Activated CD4-positive, alpha-beta memory T cell treated with anti-CD3 and anti-CD28 coated beads, Interleukin-2, amount 10 ng/mL, durations not matched to agents 7 days and 5 days (primary cell): Measurements from ENCODE around the gene PEPD. TPM values are rescaled to one million over a fixed set of nuclear protein-coding genes. Genes with fewer than 3 reads are reported as not detected.

Source experiments
- CTCF ChIA-PET: fragments of 350-600 bp; sonication (Branson Sonifier 250); formaldehyde crosslinking; loops from one replicate; lab custom pipeline; 2021; ENCODE audit warnings: antibody characterized with exemption, inconsistent platforms; lab: Charles Lee
- POLR2A ChIA-PET: fragments of 350-600 bp; sonication (Branson Sonifier 250); formaldehyde crosslinking; loops from one replicate; lab custom pipeline; 2021; ENCODE audit warnings: antibody characterized with exemption; lab: Charles Lee
- DNase-seq: peaks from one replicate; pipeline ENCODE4 v3.0.0-alpha.2; 2020
- H3K27ac Mint-ChIP-seq: one replicate; pipeline ENCODE4 v1.8.0; 2021; ENCODE audit warnings: mild to moderate bottlenecking, mixed read lengths
- H3K27me3 Mint-ChIP-seq: one replicate; pipeline ENCODE4 v1.8.0; 2021; ENCODE audit warnings: mixed read lengths
- H3K36me3 Mint-ChIP-seq: one replicate; pipeline ENCODE4 v1.8.0; 2021; ENCODE audit warnings: low read depth, mixed read lengths
- H3K4me1 Mint-ChIP-seq: one replicate; pipeline ENCODE4 v1.8.0; 2021; ENCODE audit warnings: mixed read lengths
- H3K4me3 Mint-ChIP-seq: one replicate; pipeline ENCODE4 v1.8.0; 2021; ENCODE audit warnings: mild to moderate bottlenecking, mixed read lengths
- H3K9me3 Mint-ChIP-seq: one replicate; pipeline ENCODE4 v1.8.0; 2021; ENCODE audit warnings: mixed read lengths
- total RNA-seq, 2 experiments: library from RNA; stranded (reverse); gene quantifications; one replicate each; pipeline ENCODE4 v1.2.3, GENCODE V29; 2021

The PEPD gene
- total RNA-seq, 2 experiments from 2014 or later = 33.3 to 36.6 TPM

GRCh38 chr19:33554821-33555220 lies 33.2 kb upstream of the PEPD start:
- peaks cover 3% of the 10 kb centered on the region for H3K27me3 Mint-ChIP-seq
- no peak overlapping the region for H3K27ac Mint-ChIP-seq
- H3K4me1 Mint-ChIP-seq = no peaks in the 10 kb centered on the region
- ChIA-PET CTCF (no interaction called here), POLR2A (no interaction called here)
- DNase-seq = no peak
- H3K36me3 Mint-ChIP-seq = no peaks in the 10 kb centered on the region
- H3K4me3 Mint-ChIP-seq = no peak overlapping the region
- no peaks in the 10 kb centered on the region for H3K9me3 Mint-ChIP-seq

DNA sequence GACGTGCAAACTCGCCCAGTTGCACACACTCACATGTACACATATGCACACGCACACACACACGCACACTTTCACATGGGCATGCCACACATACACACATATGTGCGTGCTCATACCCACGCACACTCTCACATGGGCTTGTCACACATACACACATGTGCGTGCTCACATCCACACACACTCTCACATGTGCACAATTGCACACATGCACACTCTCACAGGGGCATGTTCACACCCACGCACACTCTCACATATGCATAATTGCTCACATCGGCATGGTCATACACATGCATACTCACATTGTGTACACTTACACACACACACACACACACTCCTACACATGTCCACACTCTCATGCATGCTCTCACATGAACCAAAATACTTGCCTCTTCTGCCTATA lies 32.8 kb upstream of the PEPD start:
- ChIA-PET CTCF (no interaction called here), POLR2A (no interaction called here)
- Mint-ChIP-seq H3K9me3 (no peaks in the 10 kb centered on the region), H3K4me1 (no peaks in the 10 kb centered on the region), H3K36me3 (no peaks in the 10 kb centered on the region), H3K4me3 (no peak overlapping the region), H3K27ac (no peak overlapping the region), H3K27me3 (peaks cover 3% of the 10 kb centered on the region)
- DNase-seq = no peak

DNA sequence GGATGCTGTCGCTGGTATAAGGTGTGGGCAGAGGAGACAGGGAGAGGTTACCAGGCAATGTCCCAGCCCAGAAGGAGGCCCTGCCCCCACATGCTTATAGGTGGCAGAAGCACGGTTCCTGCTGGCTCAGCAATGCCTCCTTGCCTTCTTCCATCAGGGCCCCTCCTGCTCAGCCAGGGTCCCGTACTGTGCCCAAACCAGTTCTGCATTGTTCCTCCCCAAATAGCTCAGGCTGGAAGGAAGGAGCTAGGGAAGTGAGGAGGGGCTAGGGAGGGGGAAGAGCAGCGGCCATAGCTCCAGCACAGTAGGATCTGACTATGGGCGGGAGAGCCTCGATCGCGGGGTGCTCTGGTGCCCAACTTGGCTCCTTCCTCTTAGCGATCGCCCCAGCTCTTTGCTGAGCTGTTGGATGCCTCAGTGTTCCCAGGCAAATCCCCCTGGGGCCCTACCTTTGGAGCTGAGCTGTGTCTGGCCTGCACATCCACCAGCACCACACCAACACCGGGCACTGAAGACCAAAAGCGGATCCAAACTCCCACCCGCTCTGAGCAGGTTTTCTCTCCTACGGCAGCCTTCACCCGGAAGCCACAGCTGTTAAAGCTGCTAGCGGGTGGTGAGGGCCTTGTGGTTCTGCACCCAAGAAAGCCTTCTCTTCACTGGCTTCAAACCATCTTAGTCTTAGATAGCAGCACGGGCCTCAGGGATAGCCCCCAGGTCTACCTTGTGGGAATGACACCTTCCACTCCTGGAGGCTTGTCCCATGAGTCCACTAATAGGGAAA lies 32.1 kb upstream of the PEPD start:
- Mint-ChIP-seq H3K27ac (no peak overlapping the region), H3K9me3 (no peaks in the 10 kb centered on the region), H3K36me3 (no peaks in the 10 kb centered on the region), H3K4me1 (no peaks in the 10 kb centered on the region), H3K27me3 (no peaks in the 10 kb centered on the region), H3K4me3 (no peak overlapping the region)
- DNase-seq = no peak
- POLR2A ChIA-PET = no interaction called here
- CTCF ChIA-PET = no interaction called here

GRCh38 chr19:33552928-33553279 lies 31.3 kb upstream of the PEPD start:
- ChIA-PET POLR2A (no interaction called here), CTCF (no interaction called here)
- H3K9me3 Mint-ChIP-seq = no peaks in the 10 kb centered on the region
- H3K36me3 Mint-ChIP-seq = no peaks in the 10 kb centered on the region
- DNase-seq = no peak
- no peak overlapping the region for H3K27ac Mint-ChIP-seq
- H3K4me3 Mint-ChIP-seq = no peak overlapping the region
- H3K27me3 Mint-ChIP-seq = no peaks in the 10 kb centered on the region
- H3K4me1 Mint-ChIP-seq = no peaks in the 10 kb centered on the region

GRCh38 chr19:33552191-33552927 lies 30.8 kb upstream of the PEPD start:
- Mint-ChIP-seq H3K4me3 (no peak overlapping the region), H3K9me3 (no peaks in the 10 kb centered on the region), H3K36me3 (no peaks in the 10 kb centered on the region), H3K27ac (no peak overlapping the region), H3K27me3 (no peaks in the 10 kb centered on the region), H3K4me1 (no peaks in the 10 kb centered on the region)
- POLR2A ChIA-PET = no interaction called here
- CTCF ChIA-PET = no interaction called here
- DNase-seq = no peak

GRCh38 chr19:33551676-33552075 lies 30.1 kb upstream of the PEPD start:
- ChIA-PET POLR2A (no interaction called here), CTCF (no interaction called here)
- H3K27ac Mint-ChIP-seq = no peak overlapping the region
- no peaks in the 10 kb centered on the region for H3K36me3 Mint-ChIP-seq
- no peaks in the 10 kb centered on the region for H3K4me1 Mint-ChIP-seq
- no peak for DNase-seq
- H3K4me3 Mint-ChIP-seq = no peak overlapping the region
- H3K9me3 Mint-ChIP-seq = no peaks in the 10 kb centered on the region
- no peaks in the 10 kb centered on the region for H3K27me3 Mint-ChIP-seq

DNA sequence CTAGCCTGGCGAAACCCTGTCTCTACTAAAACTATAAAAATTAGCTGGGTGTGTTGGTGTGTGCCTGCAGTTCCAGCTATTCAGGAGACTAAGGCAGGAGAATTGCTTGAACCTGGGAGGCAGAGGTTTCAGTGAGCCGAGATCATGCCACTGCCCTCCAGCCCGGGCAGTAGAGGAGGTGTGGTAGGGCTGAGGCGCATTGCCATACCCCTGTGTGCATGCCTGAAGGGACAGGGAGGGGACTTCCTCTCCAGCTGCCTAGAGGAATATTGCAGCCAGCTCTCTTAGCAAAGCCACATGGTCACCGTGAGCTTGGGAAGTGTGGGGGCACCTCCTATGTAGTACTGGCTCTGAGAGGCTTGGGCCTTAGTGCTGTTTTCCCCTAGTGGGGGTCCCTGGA lies 29.2 kb upstream of the PEPD start:
- Mint-ChIP-seq H3K36me3 (no peaks in the 10 kb centered on the region), H3K27ac (no peak overlapping the region), H3K27me3 (no peaks in the 10 kb centered on the region), H3K4me3 (no peak overlapping the region), H3K9me3 (no peaks in the 10 kb centered on the region), H3K4me1 (no peaks in the 10 kb centered on the region)
- DNase-seq = no peak
- CTCF ChIA-PET = no interaction called here
- POLR2A ChIA-PET = no interaction called here

DNA sequence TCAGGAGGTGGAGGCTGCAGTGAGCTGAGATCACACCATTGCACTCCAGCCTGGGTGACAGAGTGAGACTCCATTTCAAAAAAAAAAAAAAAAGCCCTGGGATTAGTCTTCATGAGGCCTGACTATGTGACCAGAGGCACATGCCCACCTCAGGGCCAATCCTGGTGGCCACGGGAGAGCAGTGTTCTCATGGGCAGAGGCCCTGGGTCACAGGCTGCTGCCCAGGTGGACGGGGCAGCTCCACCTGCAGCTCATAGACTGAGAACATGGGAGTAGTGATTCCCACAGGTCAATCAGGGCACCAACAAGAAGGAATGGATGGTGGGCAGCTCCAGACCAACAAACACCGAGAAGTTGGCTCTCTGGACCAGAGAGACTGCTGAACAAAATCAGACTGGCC lies 26.1 kb upstream of the PEPD start:
- Mint-ChIP-seq H3K27me3 (peaks cover under 1% of the 10 kb centered on the region), H3K4me3 (no peak overlapping the region), H3K9me3 (no peaks in the 10 kb centered on the region), H3K4me1 (no peaks in the 10 kb centered on the region), H3K36me3 (no peaks in the 10 kb centered on the region), H3K27ac (no peak overlapping the region)
- ChIA-PET CTCF (no interaction called here), POLR2A (no interaction called here)
- DNase-seq = no peak

- H3K4me3 Mint-ChIP-seq = no peak overlapping the region
- H3K36me3 Mint-ChIP-seq = no peaks in the 10 kb centered on the region
- no peaks in the 10 kb centered on the region for H3K4me1 Mint-ChIP-seq
- H3K9me3 Mint-ChIP-seq = no peaks in the 10 kb centered on the region
- no peak overlapping the region for H3K27ac Mint-ChIP-seq
- ChIA-PET CTCF (no interaction called here), POLR2A (no interaction called here)
- no peak for DNase-seq
- H3K27me3 Mint-ChIP-seq = peaks cover 6% of the 10 kb centered on the region
Measured at GRCh38 chr19:33546656-33547055, 25.1 kb upstream of the PEPD start.

GRCh38 chr19:33545217-33545981 lies 23.8 kb upstream of the PEPD start:
- H3K36me3 Mint-ChIP-seq = no peaks in the 10 kb centered on the region
- CTCF ChIA-PET = no interaction called here
- peaks cover 6% of the 10 kb centered on the region for H3K27me3 Mint-ChIP-seq
- no peak for DNase-seq
- POLR2A ChIA-PET = no interaction called here
- H3K27ac Mint-ChIP-seq = no peak overlapping the region
- no peak overlapping the region for H3K4me3 Mint-ChIP-seq
- no peaks in the 10 kb centered on the region for H3K9me3 Mint-ChIP-seq
- no peaks in the 10 kb centered on the region for H3K4me1 Mint-ChIP-seq

DNA sequence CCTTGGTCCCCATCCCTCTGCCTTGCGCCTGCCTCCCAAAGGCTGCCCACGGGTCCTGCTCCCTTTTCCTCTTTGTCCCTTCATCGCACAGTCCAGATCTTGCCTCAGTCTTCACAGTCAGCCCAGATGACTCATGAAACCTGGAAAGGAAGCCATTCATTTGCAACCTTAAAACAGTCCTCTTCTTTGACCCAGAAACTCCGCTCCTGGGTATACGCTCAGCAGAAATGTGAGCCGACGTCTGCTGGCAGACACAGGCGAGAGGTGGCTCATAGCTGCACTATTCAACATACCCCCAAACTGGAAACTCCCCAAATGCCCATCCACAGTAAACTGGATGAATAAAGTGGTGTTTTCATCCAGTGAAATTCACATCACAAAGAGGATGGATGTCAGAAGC lies 13.6 kb upstream of the PEPD start:
- POLR2A ChIA-PET = no interaction called here
- DNase-seq = no peak

GRCh38 chr19:33532859-33533460 lies 11.4 kb upstream of the PEPD start:
- Mint-ChIP-seq H3K4me1 (no peaks in the 10 kb centered on the region), H3K4me3 (no peak overlapping the region), H3K27ac (no peak overlapping the region), H3K36me3 (no peaks in the 10 kb centered on the region), H3K27me3 (peaks cover 11% of the 10 kb centered on the region), H3K9me3 (no peaks in the 10 kb centered on the region)
- DNase-seq = no peak
- ChIA-PET CTCF (no interaction called here), POLR2A (no interaction called here)

More for the DNA sequence above, 13.6 kb upstream of the PEPD start:
- CTCF ChIA-PET = no interaction called here
- no peak overlapping the region for H3K4me3 Mint-ChIP-seq
- H3K9me3 Mint-ChIP-seq = no peaks in the 10 kb centered on the region
- no peaks in the 10 kb centered on the region for H3K36me3 Mint-ChIP-seq
- no peaks in the 10 kb centered on the region for H3K4me1 Mint-ChIP-seq
- H3K27me3 Mint-ChIP-seq = peaks cover 9% of the 10 kb centered on the region
- no peak overlapping the region for H3K27ac Mint-ChIP-seq

DNA sequence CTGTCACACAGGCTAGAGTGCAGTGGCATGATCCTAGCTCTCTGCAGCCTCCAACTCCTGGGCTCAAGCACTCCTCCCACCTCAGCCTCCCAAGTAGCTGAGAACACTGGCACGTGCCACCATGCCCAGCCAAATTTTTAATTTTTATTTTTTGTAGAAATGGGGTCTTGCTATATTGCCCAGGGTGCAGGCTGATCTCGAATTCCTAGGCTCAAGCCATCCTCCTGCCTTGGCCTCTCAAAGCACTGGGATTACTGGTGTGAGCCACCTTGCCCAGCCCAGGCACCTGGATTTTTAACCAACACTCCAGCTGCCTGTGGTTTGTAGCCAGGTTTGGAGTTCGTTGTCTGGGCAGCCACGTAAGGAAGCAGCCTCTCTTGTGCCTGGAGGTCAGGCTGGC lies 9.3 kb upstream of the PEPD start:
- DNase-seq = no peak
- no peak overlapping the region for H3K4me3 Mint-ChIP-seq
- H3K9me3 Mint-ChIP-seq = no peaks in the 10 kb centered on the region
- no peaks in the 10 kb centered on the region for H3K36me3 Mint-ChIP-seq
- H3K27me3 Mint-ChIP-seq = peaks cover 8% of the 10 kb centered on the region
- no peaks in the 10 kb centered on the region for H3K4me1 Mint-ChIP-seq
- ChIA-PET CTCF (no interaction called here), POLR2A (interaction anchor here (1.1 kb wide), 1 partner anchor 9 kb away, joined by 3 read pairs; the partner anchor contains the start of gene PEPD)
- no peak overlapping the region for H3K27ac Mint-ChIP-seq
